Endodermal cell (in vitro differentiated cells): Measurements from ENCODE around the gene DROSHA. TPM values are rescaled to one million over a fixed set of nuclear protein-coding genes. Genes with fewer than 3 reads are reported as not detected.

Source experiments
- DNase-seq: peaks from one replicate; pipeline ENCODE4 v3.0.0-alpha.2; 2017
- H3K27ac ChIP-seq: 2 replicates; pipeline ENCODE4 v1.5.1; 2013; ENCODE audit warnings: mild to moderate bottlenecking, low read depth, low read length, moderate library complexity
- H3K27me3 ChIP-seq: 2 replicates; pipeline ENCODE4 v1.6.1; 2013; ENCODE audit warnings: mild to moderate bottlenecking, low read length, moderate library complexity; ENCODE audit not compliant: insufficient read depth, control insufficient read depth, poor library complexity, severe bottlenecking
- H3K36me3 ChIP-seq: 2 replicates; pipeline ENCODE4 v1.7.0; 2013; ENCODE audit warnings: mild to moderate bottlenecking, low read length, moderate library complexity; ENCODE audit not compliant: control insufficient read depth, insufficient read depth
- H3K4me1 ChIP-seq: one replicate; pipeline ENCODE4 v1.7.0; 2013; ENCODE audit warnings: low read length; ENCODE audit not compliant: control insufficient read depth, insufficient read depth
- H3K4me3 ChIP-seq: 2 replicates; pipeline ENCODE4 v1.5.1; 2013; ENCODE audit warnings: mild to moderate bottlenecking, low read length, moderate library complexity
- H3K9ac ChIP-seq: 2 replicates; pipeline ENCODE4 v1.6.1; 2013; ENCODE audit warnings: mild to moderate bottlenecking, low read length, moderate library complexity; ENCODE audit not compliant: poor library complexity, severe bottlenecking; ENCODE audit errors: extremely low read depth
- H3K9me3 ChIP-seq: 2 replicates; pipeline ENCODE4 v1.6.1; 2013; ENCODE audit warnings: mild to moderate bottlenecking, low read length, moderate library complexity; ENCODE audit not compliant: control insufficient read depth
- H3K27ac Mint-ChIP-seq: 2 replicates; pipeline ENCODE4 v1.8.0; 2020; ENCODE audit warnings: mixed read lengths
- H3K27me3 Mint-ChIP-seq: 2 replicates; pipeline ENCODE4 v1.8.0; 2021; ENCODE audit warnings: mild to moderate bottlenecking, mixed read lengths; ENCODE audit not compliant: insufficient read depth
- H3K36me3 Mint-ChIP-seq: 2 replicates; pipeline ENCODE4 v1.8.0; 2020; ENCODE audit warnings: low read depth, mixed read lengths
- H3K4me1 Mint-ChIP-seq: 2 replicates; pipeline ENCODE4 v1.8.0; 2020; ENCODE audit warnings: mixed read lengths
- H3K4me3 Mint-ChIP-seq: 2 replicates; pipeline ENCODE4 v1.8.0; 2020; ENCODE audit warnings: mild to moderate bottlenecking, moderate library complexity, mixed read lengths
- H3K9me3 Mint-ChIP-seq: 2 replicates; pipeline ENCODE4 v1.8.0; 2020; ENCODE audit warnings: mild to moderate bottlenecking, mixed read lengths
- WGBS, 2 experiments: methylation state at CpG; one replicate each; pipeline versions ENCODE4 v1.1.5 to v1.1.7; 2013; ENCODE audit warnings: missing lambda C conversion rate in 2 of 2, mixed read lengths in 1 of 2; ENCODE audit not compliant: insufficient coverage in 1 of 2, insufficient read length in 1 of 2; 5-methylcytosine and 5-hydroxymethylcytosine counted together
- total RNA-seq, 2 donors: library from RNA; stranded (reverse); fragmentation: NEBNext Ultra II Directional in 1 of 2; extraction: Animal tissue kit (Norgen Biotek cat#: 25700) in 1 of 2; gene quantifications; 2 replicates in 1 of 2; 3 replicates in 1 of 2; pipeline ENCODE4 v1.2.1, GENCODE V29; 2021
- TF ChIP-seq, protein P1 (sequence below): fragments of 200-600 bp; sonication (generic); conservative IDR thresholded peaks from 2 replicates; pipeline ENCODE4 v1.5.0; 2021; ENCODE audit warnings: antibody characterized with exemption, mild to moderate bottlenecking

The DROSHA gene
- total RNA-seq, 2 donors from 2014 or later, result 116 to 132 TPM

DNA sequence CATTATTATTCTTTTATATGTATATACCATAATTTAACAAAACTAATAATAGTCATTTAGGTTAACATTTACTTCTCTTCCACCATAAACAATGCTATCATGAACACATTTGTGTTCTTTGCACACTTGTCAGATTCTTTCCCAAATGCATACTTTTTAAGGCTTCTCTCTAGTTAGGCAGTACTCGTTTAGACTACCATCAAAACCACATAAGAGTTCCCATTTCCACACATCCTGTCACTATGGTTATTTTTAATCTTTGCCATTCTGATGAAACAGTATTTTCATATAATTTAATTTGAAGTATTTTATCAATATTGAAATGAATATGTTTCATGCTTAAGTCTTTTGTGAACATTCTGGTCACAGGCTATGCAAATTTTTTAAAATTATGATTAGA is 15.1 kb downstream of the DROSHA start:
- WGBS, 2 experiments, result 84% methylated on average over 1 of the region's 1 CpG; no CpG with 5 or more reads in 1 of the 2 experiments
- no peaks in the 10 kb centered on the region for H3K9me3 Mint-ChIP-seq
- H3K36me3 Mint-ChIP-seq, result peaks cover 59% of the 10 kb centered on the region
- H3K9me3 ChIP-seq, result no peaks in the 10 kb centered on the region
- no peaks in the 10 kb centered on the region for H3K4me1 Mint-ChIP-seq
- H3K27ac Mint-ChIP-seq, result no peak overlapping the region
- H3K9ac ChIP-seq, result no peak overlapping the region
- DNase-seq, result no peak
- H3K27ac ChIP-seq, result no peak overlapping the region
- TF ChIP-seq, protein P1, sequence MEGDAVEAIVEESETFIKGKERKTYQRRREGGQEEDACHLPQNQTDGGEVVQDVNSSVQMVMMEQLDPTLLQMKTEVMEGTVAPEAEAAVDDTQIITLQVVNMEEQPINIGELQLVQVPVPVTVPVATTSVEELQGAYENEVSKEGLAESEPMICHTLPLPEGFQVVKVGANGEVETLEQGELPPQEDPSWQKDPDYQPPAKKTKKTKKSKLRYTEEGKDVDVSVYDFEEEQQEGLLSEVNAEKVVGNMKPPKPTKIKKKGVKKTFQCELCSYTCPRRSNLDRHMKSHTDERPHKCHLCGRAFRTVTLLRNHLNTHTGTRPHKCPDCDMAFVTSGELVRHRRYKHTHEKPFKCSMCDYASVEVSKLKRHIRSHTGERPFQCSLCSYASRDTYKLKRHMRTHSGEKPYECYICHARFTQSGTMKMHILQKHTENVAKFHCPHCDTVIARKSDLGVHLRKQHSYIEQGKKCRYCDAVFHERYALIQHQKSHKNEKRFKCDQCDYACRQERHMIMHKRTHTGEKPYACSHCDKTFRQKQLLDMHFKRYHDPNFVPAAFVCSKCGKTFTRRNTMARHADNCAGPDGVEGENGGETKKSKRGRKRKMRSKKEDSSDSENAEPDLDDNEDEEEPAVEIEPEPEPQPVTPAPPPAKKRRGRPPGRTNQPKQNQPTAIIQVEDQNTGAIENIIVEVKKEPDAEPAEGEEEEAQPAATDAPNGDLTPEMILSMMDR, result no peak
- peaks cover 90% of the 10 kb centered on the region for H3K36me3 ChIP-seq
- no peaks in the 10 kb centered on the region for H3K27me3 ChIP-seq
- no peaks in the 10 kb centered on the region for H3K4me1 ChIP-seq
- H3K27me3 Mint-ChIP-seq, result no peaks in the 10 kb centered on the region
- H3K4me3 Mint-ChIP-seq, result no peak overlapping the region
- H3K4me3 ChIP-seq, result no peak overlapping the region

DNA sequence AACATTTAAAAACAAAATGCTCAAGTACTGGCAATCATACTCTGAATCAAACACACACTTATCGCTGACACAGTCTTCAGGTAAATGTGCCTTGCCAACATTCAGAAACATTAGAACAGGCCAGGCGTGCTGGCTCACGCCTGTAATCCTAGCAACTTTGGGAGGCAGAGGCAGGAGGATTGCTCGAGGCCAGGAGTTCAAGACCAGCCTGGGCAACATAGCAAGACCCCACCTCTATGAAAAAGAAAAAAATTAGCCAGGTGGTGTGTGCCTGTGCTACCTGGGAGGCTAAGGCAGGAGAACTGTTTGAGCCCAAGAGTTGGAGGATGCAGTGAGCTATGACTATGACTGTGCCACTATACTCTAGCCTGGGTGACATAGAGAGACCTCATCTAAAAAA is 20.6 kb downstream of the DROSHA start:
- H3K27me3 ChIP-seq, result no peaks in the 10 kb centered on the region
- H3K4me3 ChIP-seq, result no peak overlapping the region
- DNase-seq, result no peak
- H3K27ac ChIP-seq, result no peak overlapping the region
- Mint-ChIP-seq H3K27me3 (no peaks in the 10 kb centered on the region), H3K4me1 (no peaks in the 10 kb centered on the region), H3K4me3 (no peak overlapping the region), H3K9me3 (no peaks in the 10 kb centered on the region), H3K36me3 (peaks cover 88% of the 10 kb centered on the region), H3K27ac (no peak overlapping the region)
- H3K36me3 ChIP-seq, result peaks cover 81% of the 10 kb centered on the region
- TF ChIP-seq, protein P1, result no peak
- H3K9me3 ChIP-seq, result no peaks in the 10 kb centered on the region
- no peak overlapping the region for H3K9ac ChIP-seq
- 93 to 94% methylated on average over 3 to 4 of the region's 4 CpGs for whole genome bisulfite sequencing, 2 experiments
- H3K4me1 ChIP-seq, result no peaks in the 10 kb centered on the region

DNA sequence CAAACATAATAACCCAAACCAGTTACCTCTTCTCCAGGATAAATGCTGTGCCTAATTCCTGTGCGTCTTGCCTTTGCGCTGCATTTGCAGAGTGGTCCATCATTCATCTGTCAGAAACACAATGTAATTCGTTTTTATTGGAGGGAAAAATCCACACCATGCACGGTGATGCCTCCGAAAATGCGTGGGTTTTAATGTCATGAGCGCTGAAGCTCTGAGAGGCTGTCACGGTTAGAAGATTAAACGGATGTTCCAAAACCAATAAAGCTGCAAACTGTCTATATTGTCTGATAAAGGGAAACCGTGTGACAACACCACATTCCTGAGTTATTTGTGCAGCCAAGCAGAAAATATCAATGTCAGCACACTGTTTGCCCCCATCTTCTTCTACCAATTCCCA is 27.4 kb downstream of the DROSHA start:
- no peaks in the 10 kb centered on the region for H3K4me1 ChIP-seq
- Mint-ChIP-seq H3K36me3 (peaks cover 81% of the 10 kb centered on the region), H3K4me3 (no peak overlapping the region), H3K27ac (no peak overlapping the region), H3K27me3 (no peaks in the 10 kb centered on the region), H3K4me1 (no peaks in the 10 kb centered on the region), H3K9me3 (no peaks in the 10 kb centered on the region)
- H3K36me3 ChIP-seq, result peaks cover 83% of the 10 kb centered on the region
- TF ChIP-seq, protein P1, result no peak
- no peak overlapping the region for H3K9ac ChIP-seq
- 92 to 95% methylated on average over 10 of the region's 10 CpGs for WGBS, 2 experiments
- H3K4me3 ChIP-seq, result no peak overlapping the region
- H3K27ac ChIP-seq, result no peak overlapping the region
- no peak for DNase-seq
- no peaks in the 10 kb centered on the region for H3K9me3 ChIP-seq
- no peaks in the 10 kb centered on the region for H3K27me3 ChIP-seq
